ENCODE results near the gene ASIC4.

Gene ASIC4

GRCh38 chr2:219509780-219510511 lies 4.3 kb upstream of the ASIC4 start:
- H4K20me1 ChIP-seq (ENCODE audit: low read depth, low read length), result no peaks in the 10 kb centered on the region
- TF ChIP-seq EZH2phosphoT487 (conservative IDR thresholded peaks at IDR 0.05; ENCODE audit: low read length) (no peak), CTCF (IDR thresholded peaks at IDR 0.05; ENCODE audit: insufficient read depth, low read length, poor library complexity, severe bottlenecking) (peak; percentile 48)
- no peaks in the 10 kb centered on the region for H3K9me2 ChIP-seq (replicated peaks; ENCODE audit: insufficient read depth, low read length)
- no peaks in the 10 kb centered on the region for H3F3A ChIP-seq (ENCODE audit: insufficient read depth)
- H3K9me3 ChIP-seq (ENCODE audit: insufficient read depth, low read length), result no peaks in the 10 kb centered on the region
- H3K9ac ChIP-seq (ENCODE audit: low read length), result no peak overlapping the region
- H3K4me2 ChIP-seq (ENCODE audit: low read depth, low read length, poor library complexity, severe bottlenecking), result no peak overlapping the region
- no peaks in the 10 kb centered on the region for H3K79me2 ChIP-seq (ENCODE audit: insufficient read depth, low read length)
- no peak overlapping the region for H3K27ac ChIP-seq (ENCODE audit: low read depth, low read length)
- no peaks in the 10 kb centered on the region for H3K27me3 ChIP-seq (ENCODE audit: low read length)
- H2AFZ ChIP-seq (ENCODE audit: low read depth, low read length, severe bottlenecking), result no peak overlapping the region
- H3K4me3 ChIP-seq (ENCODE audit: insufficient read depth, low read length, poor library complexity, severe bottlenecking), result no peak overlapping the region
- no peaks in the 10 kb centered on the region for H3K36me3 ChIP-seq (ENCODE audit: low read length)

- H3K4me3 ChIP-seq (ENCODE audit: insufficient read depth, low read length, poor library complexity, severe bottlenecking), result no peak overlapping the region
- H3K27me3 ChIP-seq (ENCODE audit: low read length), result no peaks in the 10 kb centered on the region
- no peak overlapping the region for H3K9ac ChIP-seq (ENCODE audit: low read length)
- no peaks in the 10 kb centered on the region for H3K9me2 ChIP-seq (replicated peaks; ENCODE audit: insufficient read depth, low read length)
- H3K36me3 ChIP-seq (ENCODE audit: low read length), result no peaks in the 10 kb centered on the region
- no peaks in the 10 kb centered on the region for H4K20me1 ChIP-seq (ENCODE audit: low read depth, low read length)
- no peaks in the 10 kb centered on the region for H3F3A ChIP-seq (ENCODE audit: insufficient read depth)
- H3K27ac ChIP-seq (ENCODE audit: low read depth, low read length), result no peak overlapping the region
- H3K9me3 ChIP-seq (ENCODE audit: insufficient read depth, low read length), result no peaks in the 10 kb centered on the region
- no peak for TF ChIP-seq CTCF (IDR thresholded peaks at IDR 0.05; ENCODE audit: insufficient read depth, low read length, poor library complexity, severe bottlenecking)
- H3K4me2 ChIP-seq (ENCODE audit: low read depth, low read length, poor library complexity, severe bottlenecking), result no peak overlapping the region
- no peak overlapping the region for H2AFZ ChIP-seq (ENCODE audit: low read depth, low read length, severe bottlenecking)
- no peaks in the 10 kb centered on the region for H3K79me2 ChIP-seq (ENCODE audit: insufficient read depth, low read length)
Observed at GRCh38 chr2:219510512-219511135, 3.7 kb upstream of the ASIC4 start.

GRCh38 chr2:219511547-219512325 lies 2.5 kb upstream of the ASIC4 start:
- no peaks in the 10 kb centered on the region for H4K20me1 ChIP-seq (ENCODE audit: low read depth, low read length)
- H3K79me2 ChIP-seq (ENCODE audit: insufficient read depth, low read length), result no peaks in the 10 kb centered on the region
- H3K9me2 ChIP-seq (replicated peaks; ENCODE audit: insufficient read depth, low read length), result no peaks in the 10 kb centered on the region
- H3K4me2 ChIP-seq (ENCODE audit: low read depth, low read length, poor library complexity, severe bottlenecking), result no peak overlapping the region
- no peaks in the 10 kb centered on the region for H3K36me3 ChIP-seq (ENCODE audit: low read length)
- no peak overlapping the region for H3K4me3 ChIP-seq (ENCODE audit: insufficient read depth, low read length, poor library complexity, severe bottlenecking)
- no peaks in the 10 kb centered on the region for H3F3A ChIP-seq (ENCODE audit: insufficient read depth)
- TF ChIP-seq EZH2phosphoT487 (conservative IDR thresholded peaks at IDR 0.05; ENCODE audit: low read length), result no peak
- no peak for TF ChIP-seq CTCF (IDR thresholded peaks at IDR 0.05; ENCODE audit: insufficient read depth, low read length, poor library complexity, severe bottlenecking)
- no peak overlapping the region for H3K27ac ChIP-seq (ENCODE audit: low read depth, low read length)
- H3K27me3 ChIP-seq (ENCODE audit: low read length), result no peaks in the 10 kb centered on the region
- no peaks in the 10 kb centered on the region for H3K9me3 ChIP-seq (ENCODE audit: insufficient read depth, low read length)
- H2AFZ ChIP-seq (ENCODE audit: low read depth, low read length, severe bottlenecking), result no peak overlapping the region
- H3K9ac ChIP-seq (ENCODE audit: low read length), result no peak overlapping the region
